ENCODE measurements around the gene CDH10.

The CDH10 gene

DNA sequence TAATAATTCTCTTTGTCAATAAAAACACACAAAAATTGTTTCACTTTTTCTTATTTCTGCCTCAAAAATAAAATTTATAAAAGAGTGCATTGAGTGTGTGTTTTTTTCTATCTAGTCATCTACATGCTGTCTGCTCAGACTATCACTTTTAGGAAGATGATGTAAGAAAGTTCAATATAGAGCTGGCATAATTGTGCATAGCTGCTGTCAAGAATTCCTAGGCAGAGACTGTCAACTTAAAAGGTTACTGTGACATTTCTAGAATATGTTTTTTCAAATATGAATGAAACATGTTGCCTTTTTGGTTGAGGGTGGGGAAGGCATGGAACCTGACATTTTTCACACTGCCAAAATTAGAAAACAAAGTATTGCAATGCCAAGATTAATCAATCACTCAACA lies 172.3 kb downstream of the CDH10 start:
- H3K27me3 ChIP-seq = no peaks in the 10 kb centered on the region
- DNase-seq = no peak
- no peaks in the 10 kb centered on the region for H3K36me3 ChIP-seq
- H3K4me1 ChIP-seq = no peaks in the 10 kb centered on the region
- TF ChIP-seq, protein P1, sequence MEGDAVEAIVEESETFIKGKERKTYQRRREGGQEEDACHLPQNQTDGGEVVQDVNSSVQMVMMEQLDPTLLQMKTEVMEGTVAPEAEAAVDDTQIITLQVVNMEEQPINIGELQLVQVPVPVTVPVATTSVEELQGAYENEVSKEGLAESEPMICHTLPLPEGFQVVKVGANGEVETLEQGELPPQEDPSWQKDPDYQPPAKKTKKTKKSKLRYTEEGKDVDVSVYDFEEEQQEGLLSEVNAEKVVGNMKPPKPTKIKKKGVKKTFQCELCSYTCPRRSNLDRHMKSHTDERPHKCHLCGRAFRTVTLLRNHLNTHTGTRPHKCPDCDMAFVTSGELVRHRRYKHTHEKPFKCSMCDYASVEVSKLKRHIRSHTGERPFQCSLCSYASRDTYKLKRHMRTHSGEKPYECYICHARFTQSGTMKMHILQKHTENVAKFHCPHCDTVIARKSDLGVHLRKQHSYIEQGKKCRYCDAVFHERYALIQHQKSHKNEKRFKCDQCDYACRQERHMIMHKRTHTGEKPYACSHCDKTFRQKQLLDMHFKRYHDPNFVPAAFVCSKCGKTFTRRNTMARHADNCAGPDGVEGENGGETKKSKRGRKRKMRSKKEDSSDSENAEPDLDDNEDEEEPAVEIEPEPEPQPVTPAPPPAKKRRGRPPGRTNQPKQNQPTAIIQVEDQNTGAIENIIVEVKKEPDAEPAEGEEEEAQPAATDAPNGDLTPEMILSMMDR (IDR thresholded peaks at IDR 0.05) = no peak
- H3K4me3 ChIP-seq = no peak overlapping the region
- intact Hi-C loops (cut with DNase I; ENCODE audit: low total_unique reads) = no loop called here
- H3K9me3 ChIP-seq = peaks cover 0 to 4% (median 0%) of the 10 kb centered on the region in 3 donors
- H3K27ac ChIP-seq = no peak overlapping the region

DNA sequence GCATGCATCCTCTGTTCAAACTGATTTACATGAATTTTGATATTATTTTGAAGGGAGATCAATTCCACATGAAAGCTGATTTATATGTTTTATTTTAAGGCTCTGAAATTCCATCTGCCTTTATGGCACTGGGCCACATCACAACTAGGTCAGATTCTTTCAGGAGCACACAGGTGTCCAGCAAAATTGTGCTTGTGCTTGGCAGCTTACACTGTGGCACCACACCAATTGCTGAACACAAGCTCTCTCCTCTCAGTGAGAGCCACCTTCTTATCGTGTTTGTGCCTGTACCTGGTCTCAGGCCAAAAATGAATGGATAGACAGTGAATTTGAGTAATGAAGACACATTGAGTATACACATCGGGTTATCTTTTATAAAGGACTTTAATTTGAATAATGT lies 200.4 kb downstream of the CDH10 start:
- intact Hi-C loops (cut with DNase I; ENCODE audit: low total_unique reads) = no loop called here
- no peaks in the 10 kb centered on the region for H3K9me3 ChIP-seq
- no peaks in the 10 kb centered on the region for H3K4me1 ChIP-seq
- no peak for DNase-seq
- no peak overlapping the region for H3K27ac ChIP-seq
- H3K36me3 ChIP-seq = no peaks in the 10 kb centered on the region
- TF ChIP-seq, protein P1 (IDR thresholded peaks at IDR 0.05) = no peak
- H3K27me3 ChIP-seq = no peaks in the 10 kb centered on the region
- H3K4me3 ChIP-seq = no peak overlapping the region

DNA sequence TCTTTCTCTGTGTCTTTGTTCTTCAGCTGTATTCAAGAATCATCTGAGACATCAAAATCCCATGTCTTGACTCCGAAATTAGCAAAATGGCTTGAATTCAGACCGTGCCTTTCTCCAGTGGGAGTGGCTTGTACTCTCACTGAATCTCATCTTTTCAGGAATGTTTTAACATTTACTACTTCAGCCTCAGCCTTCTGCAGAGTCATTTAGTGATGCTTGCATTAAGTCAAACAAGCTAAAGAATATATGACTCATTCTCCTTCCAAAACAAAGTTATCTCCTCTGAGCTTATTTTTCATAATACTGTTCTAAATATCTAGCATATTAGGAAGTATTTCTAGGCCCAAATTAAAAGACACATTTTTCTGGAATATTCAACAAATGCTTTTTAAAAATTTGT lies 205.3 kb downstream of the CDH10 start:
- intact Hi-C loops (cut with DNase I; ENCODE audit: low total_unique reads) = no loop called here
- no peaks in the 10 kb centered on the region for H3K4me1 ChIP-seq
- H3K36me3 ChIP-seq = no peaks in the 10 kb centered on the region
- no peak for DNase-seq
- TF ChIP-seq, protein P1 (IDR thresholded peaks at IDR 0.05) = no peak
- no peaks in the 10 kb centered on the region for H3K9me3 ChIP-seq
- no peaks in the 10 kb centered on the region for H3K27me3 ChIP-seq
- H3K27ac ChIP-seq = no peak overlapping the region
- H3K4me3 ChIP-seq = no peak overlapping the region

Data from tibial artery (tissue), 4 donors.